Measurements from ENCODE around the gene ATP8A2. TPM values are rescaled to one million over a fixed set of nuclear protein-coding genes. Genes with fewer than 3 reads are reported as not detected.

The ATP8A2 gene
- total and polyA plus RNA-seq, 2 of the 4 experiments (the other 2 are of a cell fraction) = 0.02 to 0.18 TPM

DNA sequence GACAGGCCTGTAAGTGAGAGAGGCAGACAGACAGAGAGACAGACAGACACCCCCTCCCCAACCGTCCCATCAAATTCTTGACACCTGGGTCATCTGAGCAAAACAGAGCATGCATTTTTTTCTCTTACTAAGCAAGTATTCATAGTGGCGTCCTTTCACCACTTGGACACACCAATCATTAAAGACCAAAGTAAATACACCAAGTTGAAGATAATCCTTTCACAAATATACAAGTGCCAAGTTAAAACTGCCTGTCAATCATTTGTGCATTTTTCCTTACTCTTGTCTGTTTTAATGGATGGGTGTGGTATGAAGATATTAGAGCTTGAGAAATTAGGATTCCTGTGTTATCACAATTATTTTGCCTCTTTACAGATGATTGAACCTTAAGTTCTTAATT lies 337.3 kb downstream of the ATP8A2 start:
- DNase-seq (no peak), ATAC-seq (ENCODE audit: low read depth) (no peak)
- Histone ChIP-seq H4K20me1 (ENCODE audit: insufficient read depth, low read length) (no peaks in the 10 kb centered on the region), H3K4me3 (ENCODE audit: insufficient read depth, low read depth, low read length) (no peak overlapping the region), H2AK9ac (replicated peaks; ENCODE audit: low read depth, low read length, poor library complexity) (no peak overlapping the region), H4K91ac (ENCODE audit: insufficient read depth, low read depth, low read length) (no peak overlapping the region), H3K27ac (ENCODE audit: insufficient read depth, low read length) (no peak overlapping the region), H2BK120ac (ENCODE audit: low read depth, low read length) (no peak overlapping the region), H3K23ac (ENCODE audit: low read depth, low read length) (no peak overlapping the region), H3K27me3 (ENCODE audit: control insufficient read depth, insufficient read depth, low read length) (no peaks in the 10 kb centered on the region), H2AK5ac (ENCODE audit: low read depth, low read length) (no peak overlapping the region), H2BK20ac (ENCODE audit: low read depth, low read length) (no peak overlapping the region), H3K9ac (ENCODE audit: low read depth, low read length) (no peak overlapping the region), H2BK15ac (ENCODE audit: low read depth, low read length) (no peak overlapping the region), H3K56ac (ENCODE audit: extremely low read depth, insufficient read depth, low read length) (no peak overlapping the region), H3K4me1 (ENCODE audit: control insufficient read depth, insufficient read depth, low read length) (no peaks in the 10 kb centered on the region), H3K4ac (ENCODE audit: low read depth, low read length) (no peak overlapping the region), H4K5ac (ENCODE audit: low read depth, low read length) (no peak overlapping the region), H3K36me3 (ENCODE audit: control insufficient read depth, insufficient read depth, low read length) (no peaks in the 10 kb centered on the region), H2AFZ (replicated peaks; ENCODE audit: low read length, poor library complexity) (no peak overlapping the region), H4K8ac (ENCODE audit: low read depth in 2 of 2, low read length in 2 of 2) (no peak overlapping the region), H3K9me1 (ENCODE audit: insufficient read depth, low read length) (no peaks in the 10 kb centered on the region), H2BK5ac (ENCODE audit: low read depth, low read length, poor library complexity, severe bottlenecking) (no peak overlapping the region), H3K4me2 (ENCODE audit: low read depth, low read length) (no peak overlapping the region), H3K9me3 (ENCODE audit: control insufficient read depth, insufficient read depth, low read length) (no peaks in the 10 kb centered on the region), H3K79me1 (ENCODE audit: low read depth in 1 of 2, low read length in 2 of 2) (no peaks in the 10 kb centered on the region), H3K18ac (ENCODE audit: low read depth, low read length) (no peak overlapping the region), H3K14ac (replicated peaks; ENCODE audit: low read depth, low read length) (no peak overlapping the region)
- dilution Hi-C loops (cut with HindIII; ENCODE audit: low sequenced_read_pairs, unreplicated experiment) (no loop called here), in situ Hi-C loops (cut with MboI; ENCODE audit: low sequenced_read_pairs) (no loop called here), intact Hi-C loops (cut with micrococcal nuclease) (no loop called here)
- TF ChIP-seq RFX5 (IDR thresholded peaks at IDR 0.05; ENCODE audit: low read depth, low read length) (no peak), POLR2A (IDR thresholded peaks at IDR 0.05; ENCODE audit: low read depth, low read length) (no peak), RAD21 (IDR thresholded peaks at IDR 0.05; ENCODE audit: low read length) (no peak), MAZ (IDR thresholded peaks at IDR 0.05; ENCODE audit: borderline replicate concordance, low read depth, low read length) (no peak), MXI1 (IDR thresholded peaks at IDR 0.05; ENCODE audit: borderline replicate concordance, low read depth, low read length) (no peak), CHD1 (IDR thresholded peaks at IDR 0.05; ENCODE audit: low read depth, low read length) (no peak), BHLHE40 (IDR thresholded peaks at IDR 0.05; ENCODE audit: low read depth, low read length) (no peak), MAFK (IDR thresholded peaks at IDR 0.05; ENCODE audit: low read depth, low read length) (no peak)
- TF ChIP-seq, protein P1, sequence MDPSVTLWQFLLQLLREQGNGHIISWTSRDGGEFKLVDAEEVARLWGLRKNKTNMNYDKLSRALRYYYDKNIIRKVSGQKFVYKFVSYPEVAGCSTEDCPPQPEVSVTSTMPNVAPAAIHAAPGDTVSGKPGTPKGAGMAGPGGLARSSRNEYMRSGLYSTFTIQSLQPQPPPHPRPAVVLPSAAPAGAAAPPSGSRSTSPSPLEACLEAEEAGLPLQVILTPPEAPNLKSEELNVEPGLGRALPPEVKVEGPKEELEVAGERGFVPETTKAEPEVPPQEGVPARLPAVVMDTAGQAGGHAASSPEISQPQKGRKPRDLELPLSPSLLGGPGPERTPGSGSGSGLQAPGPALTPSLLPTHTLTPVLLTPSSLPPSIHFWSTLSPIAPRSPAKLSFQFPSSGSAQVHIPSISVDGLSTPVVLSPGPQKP (IDR thresholded peaks at IDR 0.05; ENCODE audit: borderline replicate concordance, low read depth, low read length) = no peak
- TF ChIP-seq, protein P2, sequence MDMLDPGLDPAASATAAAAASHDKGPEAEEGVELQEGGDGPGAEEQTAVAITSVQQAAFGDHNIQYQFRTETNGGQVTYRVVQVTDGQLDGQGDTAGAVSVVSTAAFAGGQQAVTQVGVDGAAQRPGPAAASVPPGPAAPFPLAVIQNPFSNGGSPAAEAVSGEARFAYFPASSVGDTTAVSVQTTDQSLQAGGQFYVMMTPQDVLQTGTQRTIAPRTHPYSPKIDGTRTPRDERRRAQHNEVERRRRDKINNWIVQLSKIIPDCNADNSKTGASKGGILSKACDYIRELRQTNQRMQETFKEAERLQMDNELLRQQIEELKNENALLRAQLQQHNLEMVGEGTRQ (IDR thresholded peaks at IDR 0.05; ENCODE audit: low read depth, low read length) = no peak
- TF ChIP-seq, protein P3, sequence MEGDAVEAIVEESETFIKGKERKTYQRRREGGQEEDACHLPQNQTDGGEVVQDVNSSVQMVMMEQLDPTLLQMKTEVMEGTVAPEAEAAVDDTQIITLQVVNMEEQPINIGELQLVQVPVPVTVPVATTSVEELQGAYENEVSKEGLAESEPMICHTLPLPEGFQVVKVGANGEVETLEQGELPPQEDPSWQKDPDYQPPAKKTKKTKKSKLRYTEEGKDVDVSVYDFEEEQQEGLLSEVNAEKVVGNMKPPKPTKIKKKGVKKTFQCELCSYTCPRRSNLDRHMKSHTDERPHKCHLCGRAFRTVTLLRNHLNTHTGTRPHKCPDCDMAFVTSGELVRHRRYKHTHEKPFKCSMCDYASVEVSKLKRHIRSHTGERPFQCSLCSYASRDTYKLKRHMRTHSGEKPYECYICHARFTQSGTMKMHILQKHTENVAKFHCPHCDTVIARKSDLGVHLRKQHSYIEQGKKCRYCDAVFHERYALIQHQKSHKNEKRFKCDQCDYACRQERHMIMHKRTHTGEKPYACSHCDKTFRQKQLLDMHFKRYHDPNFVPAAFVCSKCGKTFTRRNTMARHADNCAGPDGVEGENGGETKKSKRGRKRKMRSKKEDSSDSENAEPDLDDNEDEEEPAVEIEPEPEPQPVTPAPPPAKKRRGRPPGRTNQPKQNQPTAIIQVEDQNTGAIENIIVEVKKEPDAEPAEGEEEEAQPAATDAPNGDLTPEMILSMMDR (conservative IDR thresholded peaks at IDR 0.05; ENCODE audit: low read depth, low read length) = no peak
- WGBS, 2 experiments (ENCODE audit: extremely low coverage in 2 of 2, insufficient read length in 1 of 2) = no CpG with 5 or more reads among the region's 2 CpGs
- BruUV-seq (replicated peaks) = no TSS peak
- ChIA-PET POLR2A (ENCODE audit: unreplicated experiment) (no interaction called here), CTCF (no interaction called here)
